ENCODE data around the gene PLSCR3.

DNA sequence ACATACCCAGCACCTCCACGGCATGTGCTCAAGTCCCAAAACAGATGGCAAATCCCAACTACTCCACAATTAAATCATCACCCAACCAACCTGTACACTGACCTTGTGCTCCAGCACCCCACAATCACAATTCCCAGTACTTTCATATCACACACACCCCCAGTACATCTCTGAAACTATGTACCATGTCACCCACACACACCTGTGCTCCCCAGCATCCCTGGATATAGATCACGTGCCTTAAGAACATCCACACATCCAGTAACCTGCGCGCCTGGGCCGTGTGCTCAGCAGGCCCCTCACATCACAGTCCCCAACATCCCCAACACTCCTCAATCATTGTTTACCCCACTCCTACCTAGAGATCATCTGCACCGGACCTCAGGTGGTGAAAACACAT, 15.4 kb upstream of the PLSCR3 start:
- TF ChIP-seq, protein P1, sequence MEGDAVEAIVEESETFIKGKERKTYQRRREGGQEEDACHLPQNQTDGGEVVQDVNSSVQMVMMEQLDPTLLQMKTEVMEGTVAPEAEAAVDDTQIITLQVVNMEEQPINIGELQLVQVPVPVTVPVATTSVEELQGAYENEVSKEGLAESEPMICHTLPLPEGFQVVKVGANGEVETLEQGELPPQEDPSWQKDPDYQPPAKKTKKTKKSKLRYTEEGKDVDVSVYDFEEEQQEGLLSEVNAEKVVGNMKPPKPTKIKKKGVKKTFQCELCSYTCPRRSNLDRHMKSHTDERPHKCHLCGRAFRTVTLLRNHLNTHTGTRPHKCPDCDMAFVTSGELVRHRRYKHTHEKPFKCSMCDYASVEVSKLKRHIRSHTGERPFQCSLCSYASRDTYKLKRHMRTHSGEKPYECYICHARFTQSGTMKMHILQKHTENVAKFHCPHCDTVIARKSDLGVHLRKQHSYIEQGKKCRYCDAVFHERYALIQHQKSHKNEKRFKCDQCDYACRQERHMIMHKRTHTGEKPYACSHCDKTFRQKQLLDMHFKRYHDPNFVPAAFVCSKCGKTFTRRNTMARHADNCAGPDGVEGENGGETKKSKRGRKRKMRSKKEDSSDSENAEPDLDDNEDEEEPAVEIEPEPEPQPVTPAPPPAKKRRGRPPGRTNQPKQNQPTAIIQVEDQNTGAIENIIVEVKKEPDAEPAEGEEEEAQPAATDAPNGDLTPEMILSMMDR (conservative IDR thresholded peaks at IDR 0.05): no peak
- TF ChIP-seq EZH2 (IDR thresholded peaks at IDR 0.05; ENCODE audit: low read depth): no peak
